Neural progenitor cell (in vitro differentiated cells): ENCODE measurements around the gene CD8B. TPM values are rescaled to one million over a fixed set of nuclear protein-coding genes. Genes with fewer than 3 reads are reported as not detected.

ENCODE experiments used
- DNase-seq: peaks from one replicate; pipeline ENCODE4 v3.0.0-alpha.2; 2016; ENCODE audit warnings: low spot score
- H2AFZ ChIP-seq: fragments of 200-600 bp; sonication (generic); replicated peaks from 2 replicates; pipeline ENCODE4 v1.6.1; 2016; ENCODE audit warnings: antibody characterized with exemption
- H3F3A ChIP-seq: fragments of 200-600 bp; sonication (generic); 2 replicates; pipeline ENCODE4 v1.6.1; 2016; ENCODE audit warnings: antibody characterized with exemption, low read depth
- H3K27ac ChIP-seq: fragments of 200-600 bp; sonication (generic); 2 replicates; pipeline ENCODE4 v1.5.1; 2016; ENCODE audit warnings: mild to moderate bottlenecking
- H3K27me3 ChIP-seq: fragments of 200-600 bp; sonication (generic); 2 replicates; pipeline ENCODE4 v1.6.1; 2016; ENCODE audit warnings: mild to moderate bottlenecking, moderate library complexity
- H3K36me3 ChIP-seq: fragments of 200-600 bp; sonication (generic); 2 replicates; pipeline ENCODE4 v1.5.1; 2016
- H3K4me1 ChIP-seq: fragments of 200-600 bp; sonication (generic); 2 replicates; pipeline ENCODE4 v1.6.1; 2016; ENCODE audit warnings: mixed run types
- H3K4me2 ChIP-seq: fragments of 200-600 bp; sonication (generic); 2 replicates; pipeline ENCODE4 v1.6.1; 2016
- H3K4me3 ChIP-seq: fragments of 200-600 bp; sonication (generic); 2 replicates; pipeline ENCODE4 v1.5.1; 2016
- H3K79me2 ChIP-seq: fragments of 200-600 bp; sonication (generic); 2 replicates; pipeline ENCODE4 v1.6.1; 2016; ENCODE audit warnings: low read depth
- H3K9ac ChIP-seq: fragments of 200-600 bp; sonication (generic); 2 replicates; pipeline ENCODE4 v1.6.1; 2016
- H3K9me3 ChIP-seq: fragments of 200-600 bp; sonication (generic); 2 replicates; pipeline ENCODE4 v1.5.1; 2016; ENCODE audit warnings: low read depth
- H4K20me1 ChIP-seq: fragments of 200-600 bp; sonication (generic); 2 replicates; pipeline ENCODE4 v1.6.1; 2016; ENCODE audit warnings: low read depth
- H3K27ac Mint-ChIP-seq: 3 replicates; pipeline ENCODE4 v1.8.0; 2021; ENCODE audit warnings: mixed read lengths
- H3K27me3 Mint-ChIP-seq: 2 replicates; pipeline ENCODE4 v1.8.0; 2022; ENCODE audit warnings: low read depth, mild to moderate bottlenecking, inconsistent platforms, moderate library complexity, mixed read lengths; ENCODE audit not compliant: insufficient read depth
- H3K36me3 Mint-ChIP-seq: 3 replicates; pipeline ENCODE4 v1.8.0; 2021; ENCODE audit warnings: mixed read lengths
- H3K4me1 Mint-ChIP-seq: 3 replicates; pipeline ENCODE4 v1.8.0; 2021; ENCODE audit warnings: mixed read lengths
- H3K4me3 Mint-ChIP-seq: 3 replicates; pipeline ENCODE4 v1.8.0; 2021; ENCODE audit warnings: mild to moderate bottlenecking, moderate library complexity, mixed read lengths
- H3K9me3 Mint-ChIP-seq: 3 replicates; pipeline ENCODE4 v1.8.0; 2020; ENCODE audit warnings: mixed read lengths
- EZH2 ChIP-seq: fragments of 200-600 bp; sonication (generic); IDR thresholded peaks from 2 replicates; pipeline ENCODE4 v1.6.1; 2017; ENCODE audit warnings: antibody characterized with exemption, mild to moderate bottlenecking, moderate library complexity
- EZH2phosphoT487 ChIP-seq: fragments of 200-600 bp; sonication (generic); IDR thresholded peaks from 2 replicates; pipeline ENCODE4 v1.6.1; 2017; ENCODE audit warnings: antibody characterized with exemption
- total RNA-seq: library from RNA; depleted of rRNA; stranded (reverse); fragments of >200 nt; gene quantifications from 2 replicates; pipeline ENCODE4 v1.2.3, GENCODE V29; 2015; ENCODE audit warnings: low replicate concordance
- TF ChIP-seq, protein P1 (sequence below): fragments of 200-600 bp; sonication (generic); IDR thresholded peaks from 2 replicates; pipeline ENCODE4 v1.5.1; 2017; ENCODE audit warnings: antibody characterized with exemption, mild to moderate bottlenecking

Gene CD8B
- total RNA-seq, 1 donor from 2014 or later: not detected

DNA sequence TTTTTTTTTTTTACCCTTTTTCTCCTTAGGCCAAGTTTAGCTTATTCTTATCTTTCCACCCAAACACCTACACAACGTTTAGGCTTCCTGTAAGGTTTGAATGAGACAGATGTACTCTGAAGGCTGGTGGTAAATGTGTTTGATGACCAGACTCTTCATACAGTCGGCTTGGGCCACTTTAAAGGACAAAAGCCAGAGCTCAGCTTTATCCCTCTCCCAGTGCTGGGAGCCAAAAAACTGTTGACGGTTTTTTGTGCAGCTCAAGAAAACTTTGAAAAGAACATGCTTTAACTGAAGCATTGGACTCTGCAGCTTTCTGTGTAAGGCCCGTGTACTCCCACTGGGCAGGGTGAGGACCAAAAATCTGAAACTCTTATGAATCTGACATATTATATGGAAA, 86.3 kb downstream of the CD8B start:
- no peaks in the 10 kb centered on the region for H3F3A ChIP-seq
- H4K20me1 ChIP-seq: peaks cover 38% of the 10 kb centered on the region
- H3K36me3 ChIP-seq: peaks cover 11% of the 10 kb centered on the region
- H3K4me3 ChIP-seq: no peak overlapping the region
- no peak overlapping the region for H3K27ac Mint-ChIP-seq
- TF ChIP-seq EZH2phosphoT487 (no peak), EZH2 (no peak)
- TF ChIP-seq, protein P1, sequence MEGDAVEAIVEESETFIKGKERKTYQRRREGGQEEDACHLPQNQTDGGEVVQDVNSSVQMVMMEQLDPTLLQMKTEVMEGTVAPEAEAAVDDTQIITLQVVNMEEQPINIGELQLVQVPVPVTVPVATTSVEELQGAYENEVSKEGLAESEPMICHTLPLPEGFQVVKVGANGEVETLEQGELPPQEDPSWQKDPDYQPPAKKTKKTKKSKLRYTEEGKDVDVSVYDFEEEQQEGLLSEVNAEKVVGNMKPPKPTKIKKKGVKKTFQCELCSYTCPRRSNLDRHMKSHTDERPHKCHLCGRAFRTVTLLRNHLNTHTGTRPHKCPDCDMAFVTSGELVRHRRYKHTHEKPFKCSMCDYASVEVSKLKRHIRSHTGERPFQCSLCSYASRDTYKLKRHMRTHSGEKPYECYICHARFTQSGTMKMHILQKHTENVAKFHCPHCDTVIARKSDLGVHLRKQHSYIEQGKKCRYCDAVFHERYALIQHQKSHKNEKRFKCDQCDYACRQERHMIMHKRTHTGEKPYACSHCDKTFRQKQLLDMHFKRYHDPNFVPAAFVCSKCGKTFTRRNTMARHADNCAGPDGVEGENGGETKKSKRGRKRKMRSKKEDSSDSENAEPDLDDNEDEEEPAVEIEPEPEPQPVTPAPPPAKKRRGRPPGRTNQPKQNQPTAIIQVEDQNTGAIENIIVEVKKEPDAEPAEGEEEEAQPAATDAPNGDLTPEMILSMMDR: no peak
- H3K9me3 Mint-ChIP-seq: no peaks in the 10 kb centered on the region
- peaks cover 12% of the 10 kb centered on the region for H3K36me3 Mint-ChIP-seq
- H3K4me2 ChIP-seq: no peak overlapping the region
- H3K27ac ChIP-seq: no peak overlapping the region
- H3K27me3 ChIP-seq: no peaks in the 10 kb centered on the region
- no peak overlapping the region for H3K4me3 Mint-ChIP-seq
- no peak overlapping the region for H2AFZ ChIP-seq
- peaks cover 28% of the 10 kb centered on the region for H3K4me1 ChIP-seq
- no peaks in the 10 kb centered on the region for H3K79me2 ChIP-seq
- H3K27me3 Mint-ChIP-seq: no peaks in the 10 kb centered on the region
- peaks cover 16% of the 10 kb centered on the region for H3K4me1 Mint-ChIP-seq
- no peak for DNase-seq
- H3K9me3 ChIP-seq: no peaks in the 10 kb centered on the region
- H3K9ac ChIP-seq: no peak overlapping the region

DNA sequence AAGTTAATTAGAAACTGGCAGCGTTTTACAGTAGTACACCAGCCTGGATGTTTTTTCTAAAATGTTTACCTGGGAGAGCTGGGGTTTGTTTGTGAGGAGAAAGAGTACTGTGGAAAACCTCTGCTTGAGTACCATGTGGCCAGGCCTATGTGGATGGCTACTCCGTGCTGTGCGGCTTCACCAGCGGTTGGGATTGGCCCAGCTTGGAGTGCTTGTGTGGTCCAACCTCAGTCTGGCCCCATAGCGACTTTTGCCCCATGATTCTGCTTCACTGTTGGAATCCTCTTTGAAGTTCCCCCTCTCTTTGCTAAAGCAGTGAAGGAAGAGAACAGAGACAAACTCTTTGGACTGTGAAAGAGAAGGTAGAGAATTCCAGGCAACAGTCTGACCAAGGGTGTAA, 86.8 kb downstream of the CD8B start:
- Mint-ChIP-seq H3K27ac (no peak overlapping the region), H3K27me3 (no peaks in the 10 kb centered on the region), H3K4me3 (no peak overlapping the region), H3K36me3 (peaks cover 12% of the 10 kb centered on the region), H3K9me3 (no peaks in the 10 kb centered on the region), H3K4me1 (peaks cover 16% of the 10 kb centered on the region)
- no peaks in the 10 kb centered on the region for H3K79me2 ChIP-seq
- H3K36me3 ChIP-seq: peaks cover 11% of the 10 kb centered on the region
- no peaks in the 10 kb centered on the region for H3K9me3 ChIP-seq
- TF ChIP-seq, protein P1: no peak
- TF ChIP-seq EZH2 (no peak), EZH2phosphoT487 (no peak)
- H4K20me1 ChIP-seq: peaks cover 38% of the 10 kb centered on the region
- H3K9ac ChIP-seq: no peak overlapping the region
- no peaks in the 10 kb centered on the region for H3F3A ChIP-seq
- H2AFZ ChIP-seq: no peak overlapping the region
- H3K4me1 ChIP-seq: peaks cover 28% of the 10 kb centered on the region
- DNase-seq: peak; percentile 60
- no peaks in the 10 kb centered on the region for H3K27me3 ChIP-seq
- no peak overlapping the region for H3K27ac ChIP-seq
- H3K4me2 ChIP-seq: no peak overlapping the region
- no peak overlapping the region for H3K4me3 ChIP-seq

DNA sequence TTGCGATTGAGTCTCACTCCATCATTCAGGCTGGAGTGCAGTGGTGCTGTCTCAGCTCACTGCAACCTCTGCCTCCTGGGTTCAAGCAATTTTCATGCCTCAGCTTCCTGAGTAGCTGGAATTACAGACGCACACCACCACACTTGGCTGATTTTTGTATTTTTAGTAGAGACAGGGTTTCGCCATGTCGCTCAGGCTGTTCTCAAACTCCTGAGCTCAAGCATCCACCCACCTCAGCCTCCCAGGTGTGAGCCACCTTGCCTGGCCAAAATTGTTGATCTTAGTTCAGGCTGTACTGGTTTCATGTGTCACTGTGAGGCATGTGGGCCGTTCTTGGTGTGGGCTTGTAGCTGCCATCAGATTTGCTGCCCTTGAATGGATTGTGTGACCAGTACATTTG, 89.1 kb downstream of the CD8B start:
- Mint-ChIP-seq H3K27me3 (no peaks in the 10 kb centered on the region), H3K4me3 (no peak overlapping the region), H3K36me3 (peaks cover 13% of the 10 kb centered on the region), H3K27ac (no peak overlapping the region), H3K4me1 (peaks cover 16% of the 10 kb centered on the region), H3K9me3 (no peaks in the 10 kb centered on the region)
- H4K20me1 ChIP-seq: peaks cover 34% of the 10 kb centered on the region
- no peak overlapping the region for H2AFZ ChIP-seq
- no peak overlapping the region for H3K9ac ChIP-seq
- H3F3A ChIP-seq: no peaks in the 10 kb centered on the region
- no peaks in the 10 kb centered on the region for H3K9me3 ChIP-seq
- no peak overlapping the region for H3K4me3 ChIP-seq
- no peaks in the 10 kb centered on the region for H3K27me3 ChIP-seq
- H3K79me2 ChIP-seq: no peaks in the 10 kb centered on the region
- no peak for DNase-seq
- H3K4me2 ChIP-seq: no peak overlapping the region
- no peak for TF ChIP-seq EZH2
- TF ChIP-seq EZH2phosphoT487: no peak
- TF ChIP-seq, protein P1: no peak
- H3K36me3 ChIP-seq: peaks cover 13% of the 10 kb centered on the region
- peaks cover 28% of the 10 kb centered on the region for H3K4me1 ChIP-seq
- no peak overlapping the region for H3K27ac ChIP-seq
